Measurements from ENCODE around the gene ALKBH1. TPM values are rescaled to one million over a fixed set of nuclear protein-coding genes. Genes with fewer than 3 reads are reported as not detected.
"Not testable (repeated sequence)": the region's sequence is repeated elsewhere in the genome, so short reads cannot be mapped to it uniquely, and the experiment has no call there.

Gene ALKBH1
- total RNA-seq, 4 donors from 2014 or later: 9.7 to 12.7 (median 11.3) TPM

DNA sequence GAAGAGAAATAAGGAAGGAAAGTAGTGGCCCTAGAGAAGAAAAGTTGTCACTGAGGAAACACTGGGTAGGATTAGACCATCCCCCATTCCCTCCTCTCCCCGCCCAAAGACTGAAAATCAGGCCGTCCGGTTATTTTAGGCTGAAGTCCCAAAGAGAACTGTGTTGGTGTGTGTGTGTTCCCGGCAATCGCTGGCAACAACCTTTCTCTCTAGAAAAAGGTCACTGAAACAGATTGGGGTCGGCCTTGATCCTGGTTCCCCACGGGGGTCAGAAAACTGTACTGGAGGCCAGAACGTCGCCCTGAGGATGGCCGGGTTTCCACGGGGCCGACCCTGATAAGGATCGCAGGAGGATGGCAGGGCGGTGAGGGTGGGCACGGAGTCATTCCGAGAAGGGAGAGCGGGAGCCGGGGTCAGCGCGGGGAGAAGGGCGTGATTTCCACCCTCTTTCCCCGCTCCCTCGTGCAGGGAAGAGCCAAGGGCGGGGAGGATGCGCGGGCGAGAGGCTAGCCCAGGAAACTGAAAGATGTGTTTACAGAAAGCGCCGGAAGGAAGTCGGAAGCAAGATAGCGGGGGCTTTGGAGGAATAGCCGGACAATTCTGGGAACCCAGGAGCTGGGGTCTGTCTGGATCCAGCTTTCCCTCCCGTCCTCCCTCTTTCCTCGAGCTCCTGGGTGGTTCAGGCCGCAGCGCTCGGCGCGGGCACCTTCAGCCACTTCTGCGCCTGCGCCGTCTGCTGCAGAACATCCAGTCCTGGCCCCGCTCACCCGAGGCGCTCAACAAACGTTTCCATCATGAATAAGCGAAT is 66.1 kb downstream of the ALKBH1 start:
- ATAC-seq: peak; percentile 89
- Histone ChIP-seq H3K4me3 (peak overlapping the region; percentile 17 to 52), H3K9me3 (no peaks in the 10 kb centered on the region), H3K27ac (peak overlapping the region; percentile 10 to 83 (median 80)), H3K36me3 (no peaks in the 10 kb centered on the region), H3K27me3 (no peaks in the 10 kb centered on the region), H3K4me1 (peaks cover 0 to 20% (median 3%) of the 10 kb centered on the region in 3 donors)
- 13 to 16% methylated on average over 5 to 25 of the region's 47 CpGs for WGBS, 2 donors (ENCODE audit: low coverage in 1 of 2)
- TF ChIP-seq POLR2A (IDR thresholded peaks at IDR 0.05): peak in 1 of 2 donors; percentile 23
- TF ChIP-seq, protein P1, sequence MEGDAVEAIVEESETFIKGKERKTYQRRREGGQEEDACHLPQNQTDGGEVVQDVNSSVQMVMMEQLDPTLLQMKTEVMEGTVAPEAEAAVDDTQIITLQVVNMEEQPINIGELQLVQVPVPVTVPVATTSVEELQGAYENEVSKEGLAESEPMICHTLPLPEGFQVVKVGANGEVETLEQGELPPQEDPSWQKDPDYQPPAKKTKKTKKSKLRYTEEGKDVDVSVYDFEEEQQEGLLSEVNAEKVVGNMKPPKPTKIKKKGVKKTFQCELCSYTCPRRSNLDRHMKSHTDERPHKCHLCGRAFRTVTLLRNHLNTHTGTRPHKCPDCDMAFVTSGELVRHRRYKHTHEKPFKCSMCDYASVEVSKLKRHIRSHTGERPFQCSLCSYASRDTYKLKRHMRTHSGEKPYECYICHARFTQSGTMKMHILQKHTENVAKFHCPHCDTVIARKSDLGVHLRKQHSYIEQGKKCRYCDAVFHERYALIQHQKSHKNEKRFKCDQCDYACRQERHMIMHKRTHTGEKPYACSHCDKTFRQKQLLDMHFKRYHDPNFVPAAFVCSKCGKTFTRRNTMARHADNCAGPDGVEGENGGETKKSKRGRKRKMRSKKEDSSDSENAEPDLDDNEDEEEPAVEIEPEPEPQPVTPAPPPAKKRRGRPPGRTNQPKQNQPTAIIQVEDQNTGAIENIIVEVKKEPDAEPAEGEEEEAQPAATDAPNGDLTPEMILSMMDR (IDR thresholded peaks at IDR 0.05): no peak

- Histone ChIP-seq H3K9me3 (no peaks in the 10 kb centered on the region), H3K27me3 (no peaks in the 10 kb centered on the region), H3K4me3 (peak overlapping the region in 1 of 2 donors; percentile 52), H3K27ac (peak overlapping the region in 3 of 4 donors; percentile 79 to 83 (median 80)), H3K36me3 (no peaks in the 10 kb centered on the region), H3K4me1 (peaks cover 0 to 20% (median 3%) of the 10 kb centered on the region in 3 donors)
- no peak for TF ChIP-seq POLR2AphosphoS5 (IDR thresholded peaks at IDR 0.05)
- no peak for ATAC-seq
- WGBS, 2 donors (ENCODE audit: low coverage in 1 of 2): 55 to 65% methylated on average over 2 to 10 of the region's 16 CpGs
These were observed 66.9 kb downstream of the ALKBH1 start for GRCh38 chr14:77640756-77641533.

GRCh38 chr14:77638771-77639171 is 69.1 kb downstream of the ALKBH1 start:
- no peaks in the 10 kb centered on the region for H3K27me3 ChIP-seq
- H3K4me3 ChIP-seq: no peak overlapping the region
- H3K36me3 ChIP-seq: no peaks in the 10 kb centered on the region
- WGBS, 2 donors (ENCODE audit: low coverage in 1 of 2): 31% methylated on average over 2 of the region's 2 CpGs; no CpG with 5 or more reads in 1 of the 2 donors
- ATAC-seq: no peak
- H3K9me3 ChIP-seq: no peaks in the 10 kb centered on the region
- H3K27ac ChIP-seq: no peak overlapping the region
- TF ChIP-seq POLR2AphosphoS5 (IDR thresholded peaks at IDR 0.05): no peak
- TF ChIP-seq EP300 (IDR thresholded peaks at IDR 0.05): no peak
- TF ChIP-seq, protein P1 (IDR thresholded peaks at IDR 0.05): no peak
- TF ChIP-seq POLR2A (IDR thresholded peaks at IDR 0.05): no peak
- H3K4me1 ChIP-seq: peaks cover 0 to 20% (median 3%) of the 10 kb centered on the region in 3 donors

GRCh38 chr14:77635869-77636268 is 72.0 kb downstream of the ALKBH1 start:
- H3K4me3 ChIP-seq, H3K27me3 ChIP-seq, H3K27ac ChIP-seq, ATAC-seq, H3K36me3 ChIP-seq, H3K9me3 ChIP-seq, H3K4me1 ChIP-seq: not testable (repeated sequence)
- 84 to 92% methylated on average over 3 to 4 of the region's 4 CpGs for WGBS, 2 donors (ENCODE audit: low coverage in 1 of 2)

- H3K27ac ChIP-seq, H3K4me3 ChIP-seq, H3K27me3 ChIP-seq, ATAC-seq, H3K36me3 ChIP-seq, H3K9me3 ChIP-seq, H3K4me1 ChIP-seq: not testable (repeated sequence)
- 81 to 86% methylated on average over 3 to 8 of the region's 8 CpGs for WGBS, 2 donors (ENCODE audit: low coverage in 1 of 2)
These were observed 72.4 kb downstream of the ALKBH1 start for GRCh38 chr14:77635466-77635865.

GRCh38 chr14:77630111-77630510 is 77.7 kb downstream of the ALKBH1 start:
- 50 to 84% methylated on average over 2 of the region's 2 CpGs for WGBS, 2 donors (ENCODE audit: low coverage in 1 of 2)
- Histone ChIP-seq H3K36me3 (no peaks in the 10 kb centered on the region), H3K27me3 (no peaks in the 10 kb centered on the region), H3K27ac (no peak overlapping the region), H3K9me3 (peaks cover 0 to 3% (median 0%) of the 10 kb centered on the region in 3 donors), H3K4me1 (no peaks in the 10 kb centered on the region), H3K4me3 (no peak overlapping the region)
- ATAC-seq: no peak
- TF ChIP-seq EP300 (IDR thresholded peaks at IDR 0.05) (no peak), POLR2AphosphoS5 (IDR thresholded peaks at IDR 0.05) (no peak), POLR2A (IDR thresholded peaks at IDR 0.05) (no peak)
- TF ChIP-seq, protein P1 (IDR thresholded peaks at IDR 0.05): no peak
